Right ventricle myocardium superior (tissue), 1 donor: ENCODE data around the gene TOR1AIP2. TPM values are rescaled to one million over a fixed set of nuclear protein-coding genes. Genes with fewer than 3 reads are reported as not detected.
A peak's percentile ranks its signal among the peaks of the same experiment; 100 is the strongest.

Experiments used
- ATAC-seq: fragments of 200-7000 bp; cut with Tn5 transposase; one replicate; pipeline ENCODE4 v1.9.1; 2020; ENCODE audit warnings: mild to moderate bottlenecking; ENCODE audit not compliant: poor library complexity
- DNase-seq: peaks from one replicate; pipeline ENCODE4 v3.0.0-alpha.2; 2020
- intact Hi-C: fragments of 100-400 bp; cut with DNase I; formaldehyde crosslinking; loops from one replicate; pipeline ENCODE4 v1.11.2; 2022
- long read RNA-seq: library from polyadenylated mRNA; unstranded; transcript quantifications from one replicate; pipeline ENCODE4 v2.0.0, GENCODE V29; 2021
- total RNA-seq: library from RNA; stranded (reverse); fragmentation: NEBNext Ultra II Directional; extraction: Animal tissue kit (Norgen Biotek cat#: 25700); gene quantifications from one replicate; pipeline ENCODE4 v1.2.1, GENCODE V29; 2021
- donor health status: DM: no; HTN: yes; CAD: no; lungs with severe emphysema.

The TOR1AIP2 gene
- 42.8 TPM for total RNA-seq
- long read RNA-seq, full-length matches to known transcripts = 12 of 17 reads
- long read RNA-seq, partial matches to known transcripts = 0 of 17 reads
- long read RNA-seq, other reads (novel, unspliced or antisense) = 5 of 17 reads

GRCh38 chr1:179877586-179878265, at the start of gene TOR1AIP2:
Gene TOR1AIP2, minus strand, starts transcription at chr1:179877803. Its CDS starts 25,138 bp downstream, at chr1:179852665.
- intact Hi-C loops = no loop called here
- DNase-seq (peak; percentile 95), ATAC-seq (peak; percentile 75)

GRCh38 chr1:179926850-179927205, 49.2 kb upstream of the TOR1AIP2 start:
- ATAC-seq = no peak
- no peak for DNase-seq
- intact Hi-C loops = no loop called here

GRCh38 chr1:179925922-179926849, 48.6 kb upstream of the TOR1AIP2 start:
- DNase-seq = no peak
- intact Hi-C loops = no loop called here
- ATAC-seq = no peak

- intact Hi-C loops = no loop called here
- DNase-seq (no peak), ATAC-seq (no peak)
Observed at GRCh38 chr1:179925302-179925701, 47.7 kb upstream of the TOR1AIP2 start.

GRCh38 chr1:179924268-179924667, 46.7 kb upstream of the TOR1AIP2 start:
- no peak for ATAC-seq
- no peak for DNase-seq
- intact Hi-C loops = no loop called here

GRCh38 chr1:179923029-179923428, 45.4 kb upstream of the TOR1AIP2 start:
- intact Hi-C loops = no loop called here
- no peak for DNase-seq
- ATAC-seq = no peak

GRCh38 chr1:179921981-179922872, 44.6 kb upstream of the TOR1AIP2 start:
- intact Hi-C loops = no loop called here
- DNase-seq (no peak), ATAC-seq (no peak)

GRCh38 chr1:179921472-179921871, 43.9 kb upstream of the TOR1AIP2 start:
- ATAC-seq (no peak), DNase-seq (no peak)
- intact Hi-C loops = no loop called here

GRCh38 chr1:179917601-179918429, 40.2 kb upstream of the TOR1AIP2 start:
- no peak for ATAC-seq
- intact Hi-C loops = no loop called here
- no peak for DNase-seq

GRCh38 chr1:179911812-179912211, 34.2 kb upstream of the TOR1AIP2 start:
- DNase-seq (no peak), ATAC-seq (no peak)
- intact Hi-C loops = no loop called here

- ATAC-seq = no peak
- DNase-seq = no peak
- intact Hi-C loops = no loop called here
Observed at GRCh38 chr1:179910934-179911333, 33.3 kb upstream of the TOR1AIP2 start.

GRCh38 chr1:179889589-179889988, 12.0 kb upstream of the TOR1AIP2 start:
- DNase-seq (no peak), ATAC-seq (no peak)
- intact Hi-C loops = no loop called here

GRCh38 chr1:179888071-179888470, 10.5 kb upstream of the TOR1AIP2 start:
- ATAC-seq (no peak), DNase-seq (no peak)
- intact Hi-C loops = no loop called here

- intact Hi-C loops = no loop called here
- DNase-seq (no peak), ATAC-seq (no peak)
Observed at GRCh38 chr1:179883745-179884138, 6.1 kb upstream of the TOR1AIP2 start.

- DNase-seq = no peak
Observed at GRCh38 chr1:179883040-179883744, 5.6 kb upstream of the TOR1AIP2 start.

GRCh38 chr1:179882253-179883039, 4.8 kb upstream of the TOR1AIP2 start, which contains the start of gene TOR1AIP1:
Gene TOR1AIP1, plus strand, starts transcription at chr1:179882285. Its CDS starts 218 bp downstream, at chr1:179882503.
- intact Hi-C loops = no loop called here
- DNase-seq = peak; percentile 97
- ATAC-seq = peak; percentile 95

More at GRCh38 chr1:179883040-179883744, 5.6 kb upstream of the TOR1AIP2 start:
- intact Hi-C loops = no loop called here
- ATAC-seq = peak; percentile 0
